ENCODE results near the gene CNN3. TPM values are rescaled to one million over a fixed set of nuclear protein-coding genes. Genes with fewer than 3 reads are reported as not detected.

Gene CNN3
- total RNA-seq, result 10 to 100 TPM; 45.9 to 61.4 TPM
- polyA plus RNA-seq (ENCODE audit: insufficient read depth, low read depth, low replicate concordance), result 114 TPM
- long read RNA-seq, donor 1, transcript CNN3-201 (7 exons, 2,165 nt), result major isoform, 165 of 212 reads
- long read RNA-seq, donor 1, partial matches to known transcripts, result 40 of 212 reads
- long read RNA-seq, donor 1, other reads (novel, unspliced or antisense), result 5 of 212 reads
- long read RNA-seq, donor 2, transcript CNN3-201 (7 exons, 2,165 nt), result major isoform, 122 of 159 reads
- long read RNA-seq, donor 2, partial matches to known transcripts, result 33 of 159 reads
- long read RNA-seq, donor 2, other reads (novel, unspliced or antisense), result 0 of 159 reads

DNA sequence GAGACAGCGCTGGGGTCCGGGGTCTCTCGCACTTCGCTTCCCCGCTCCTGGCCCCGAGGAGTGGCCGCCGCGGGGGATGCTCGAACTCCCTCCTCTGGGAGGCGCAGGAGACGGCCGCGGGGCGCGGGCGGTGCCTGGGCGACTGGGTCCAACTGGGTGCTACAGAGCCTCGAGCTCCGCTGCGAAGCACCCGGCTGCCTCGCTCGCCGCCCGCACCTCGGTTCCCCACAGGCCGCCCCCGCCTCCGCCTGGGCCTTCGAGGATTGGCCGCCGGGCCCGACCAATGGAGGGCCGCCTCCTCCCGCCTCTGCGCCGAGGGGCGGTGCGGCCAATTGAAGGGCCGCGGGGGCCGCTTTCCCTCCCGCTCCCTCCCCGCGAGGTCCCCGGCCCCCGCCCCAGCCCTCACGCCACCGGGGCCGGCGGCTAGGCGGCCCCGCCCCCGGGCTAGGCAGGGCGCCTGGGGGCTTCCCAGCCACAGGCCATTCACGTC is at the start of gene CNN3:
Gene CNN3, minus strand, starts transcription at position 196 of the 490 bp plus-strand sequence. CDS start 216 bp downstream, outside the sequence.
- TF ChIP-seq, protein P1, sequence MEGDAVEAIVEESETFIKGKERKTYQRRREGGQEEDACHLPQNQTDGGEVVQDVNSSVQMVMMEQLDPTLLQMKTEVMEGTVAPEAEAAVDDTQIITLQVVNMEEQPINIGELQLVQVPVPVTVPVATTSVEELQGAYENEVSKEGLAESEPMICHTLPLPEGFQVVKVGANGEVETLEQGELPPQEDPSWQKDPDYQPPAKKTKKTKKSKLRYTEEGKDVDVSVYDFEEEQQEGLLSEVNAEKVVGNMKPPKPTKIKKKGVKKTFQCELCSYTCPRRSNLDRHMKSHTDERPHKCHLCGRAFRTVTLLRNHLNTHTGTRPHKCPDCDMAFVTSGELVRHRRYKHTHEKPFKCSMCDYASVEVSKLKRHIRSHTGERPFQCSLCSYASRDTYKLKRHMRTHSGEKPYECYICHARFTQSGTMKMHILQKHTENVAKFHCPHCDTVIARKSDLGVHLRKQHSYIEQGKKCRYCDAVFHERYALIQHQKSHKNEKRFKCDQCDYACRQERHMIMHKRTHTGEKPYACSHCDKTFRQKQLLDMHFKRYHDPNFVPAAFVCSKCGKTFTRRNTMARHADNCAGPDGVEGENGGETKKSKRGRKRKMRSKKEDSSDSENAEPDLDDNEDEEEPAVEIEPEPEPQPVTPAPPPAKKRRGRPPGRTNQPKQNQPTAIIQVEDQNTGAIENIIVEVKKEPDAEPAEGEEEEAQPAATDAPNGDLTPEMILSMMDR (IDR thresholded peaks at IDR 0.05), result no peak
- TF ChIP-seq POLR2A (IDR thresholded peaks at IDR 0.05), result peak; percentile 83
- Histone ChIP-seq H3K4me3 (peak within 1 kb of the TSS; percentile 65 to 74), H3K9me3 (no peaks in the 10 kb centered on the region), H3K27me3 (no peaks in the 10 kb centered on the region), H3K36me3 (ENCODE audit: low read depth, missing control alignments) (no peaks in the 10 kb centered on the region), H3K27ac (peak within 1 kb of the TSS; percentile 92 to 95), H3K4me1 (peaks cover 11% of the 10 kb centered on the region)
- 1% methylated on average over 39 of the region's 57 CpGs; no CpG with 5 or more reads in 1 of the 2 donors for WGBS, 2 donors
- DNase-seq, result peak; percentile 89
- intact Hi-C loops (cut with DNase I; ENCODE audit: low total_unique reads), result loop anchor here (5.0 to 10.0 kb wide), 2 partner anchors 65 to 108 kb away; no protein-coding TSS in a partner anchor

DNA sequence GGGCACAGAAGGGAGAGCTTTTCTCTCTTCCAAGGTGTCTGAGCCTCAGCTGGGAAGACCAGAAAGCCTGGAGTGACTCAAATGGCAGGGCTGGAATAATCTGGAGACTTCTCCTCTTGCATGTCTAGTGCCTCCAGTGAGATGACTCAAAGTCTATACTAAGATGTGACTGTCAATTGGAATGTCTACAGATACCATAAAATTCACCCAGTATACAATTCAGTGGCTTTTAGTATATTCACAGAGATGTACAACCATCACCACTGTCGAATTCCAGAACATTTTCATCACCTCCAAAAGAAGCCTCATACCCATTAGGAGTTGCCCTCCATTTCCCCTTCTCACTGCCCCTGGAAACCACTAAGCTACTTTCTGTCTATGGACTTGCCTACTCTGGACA is 47.9 kb upstream of the CNN3 start:
- H3K27ac ChIP-seq, result peak overlapping the region in 1 of 2 donors; percentile 86
- WGBS, 2 donors, result 69 to 82% methylated on average over 1 of the region's 1 CpG
- no peak for TF ChIP-seq POLR2A (IDR thresholded peaks at IDR 0.05)
- TF ChIP-seq, protein P1 (IDR thresholded peaks at IDR 0.05), result no peak
- H3K4me3 ChIP-seq, result no peak overlapping the region
- intact Hi-C loops (cut with DNase I; ENCODE audit: low total_unique reads), result no loop called here
- H3K4me1 ChIP-seq, result peaks cover 12% of the 10 kb centered on the region
- no peaks in the 10 kb centered on the region for H3K27me3 ChIP-seq
- H3K9me3 ChIP-seq, result no peaks in the 10 kb centered on the region
- no peak for DNase-seq
- H3K36me3 ChIP-seq (ENCODE audit: low read depth, missing control alignments), result no peaks in the 10 kb centered on the region

DNA sequence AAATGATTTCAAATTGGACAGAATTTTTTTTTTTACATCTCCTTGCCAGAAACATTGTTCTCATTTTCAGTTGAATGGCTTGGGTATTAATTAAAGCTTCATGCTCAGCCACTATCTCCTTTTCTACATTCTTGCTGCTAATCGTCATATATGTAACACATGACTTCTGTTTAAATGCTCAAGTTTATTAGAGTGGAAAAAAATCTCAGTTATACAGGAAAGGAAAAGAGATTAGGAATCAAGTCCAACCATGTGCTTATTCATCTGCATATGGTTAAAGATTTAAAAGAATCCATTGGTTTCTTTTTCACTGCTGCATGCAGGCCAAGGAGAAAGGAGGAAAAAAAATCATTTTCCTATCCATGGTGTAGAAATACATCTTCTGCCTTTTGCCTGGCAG is 47.3 kb upstream of the CNN3 start:
- no peaks in the 10 kb centered on the region for H3K27me3 ChIP-seq
- TF ChIP-seq POLR2A (IDR thresholded peaks at IDR 0.05), result no peak
- TF ChIP-seq, protein P1 (IDR thresholded peaks at IDR 0.05), result no peak
- intact Hi-C loops (cut with DNase I; ENCODE audit: low total_unique reads), result no loop called here
- no peaks in the 10 kb centered on the region for H3K9me3 ChIP-seq
- peaks cover 11% of the 10 kb centered on the region for H3K4me1 ChIP-seq
- 44 to 64% methylated on average over 1 of the region's 1 CpG for WGBS, 2 donors
- no peak overlapping the region for H3K4me3 ChIP-seq
- no peaks in the 10 kb centered on the region for H3K36me3 ChIP-seq (ENCODE audit: low read depth, missing control alignments)
- no peak for DNase-seq
- peak overlapping the region in 1 of 2 donors; percentile 86 for H3K27ac ChIP-seq

DNA sequence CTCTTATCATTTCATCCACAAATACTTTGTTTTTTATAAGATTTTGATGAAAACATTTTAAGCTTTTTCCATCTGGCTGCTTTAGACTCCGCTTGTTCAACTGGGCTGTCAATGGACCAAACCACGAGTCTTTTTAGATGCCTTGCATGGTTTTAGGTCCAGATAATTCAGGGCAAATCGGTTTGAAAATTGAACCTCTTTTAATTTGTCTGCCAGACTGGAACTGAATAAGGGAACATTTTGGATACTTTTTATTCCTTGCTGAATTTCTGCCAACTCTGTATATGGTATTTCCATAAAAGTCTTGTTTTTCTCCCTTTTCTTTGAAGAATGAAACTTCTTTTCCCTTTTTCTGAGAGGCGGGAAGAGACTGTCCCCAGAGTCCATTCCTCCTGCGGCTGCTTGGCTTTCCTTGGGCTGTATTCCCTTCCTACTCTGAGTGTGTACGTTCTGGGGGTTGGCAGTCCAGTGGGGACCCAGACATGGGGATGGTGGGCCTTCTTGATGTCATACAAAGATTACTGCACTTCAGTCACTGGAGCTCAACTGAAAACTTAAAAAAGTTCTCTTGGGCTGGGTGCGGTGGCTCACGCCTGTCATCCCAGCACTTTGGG is 46.5 kb upstream of the CNN3 start:
- no peak overlapping the region for H3K4me3 ChIP-seq
- peaks cover 11% of the 10 kb centered on the region for H3K4me1 ChIP-seq
- no peak for DNase-seq
- WGBS, 2 donors, result 45 to 46% methylated on average over 8 of the region's 8 CpGs
- no peaks in the 10 kb centered on the region for H3K27me3 ChIP-seq
- H3K27ac ChIP-seq, result peak overlapping the region; percentile 63 to 86
- no peaks in the 10 kb centered on the region for H3K9me3 ChIP-seq
- intact Hi-C loops (cut with DNase I; ENCODE audit: low total_unique reads), result no loop called here
- TF ChIP-seq, protein P1 (IDR thresholded peaks at IDR 0.05), result no peak
- TF ChIP-seq POLR2A (IDR thresholded peaks at IDR 0.05), result no peak
- H3K36me3 ChIP-seq (ENCODE audit: low read depth, missing control alignments), result no peaks in the 10 kb centered on the region
